GM21786 (cell line): Measurements from ENCODE around the gene TBC1D22A.

ENCODE experiments used
- ATAC-seq: cut with Tn5 transposase; IDR thresholded peaks from one replicate; pipeline ENCODE4 v1.9.1; 2021; ENCODE audit not compliant: unreplicated experiment

TBC1D22A gene

GRCh38 chr22:46737105-46737975, 25.1 kb upstream of the TBC1D22A start:
- ATAC-seq: no peak

GRCh38 chr22:46737976-46738646, 24.3 kb upstream of the TBC1D22A start, which contains the start of gene CERK:
Gene CERK, minus strand, starts transcription at chr22:46738252. Its CDS starts 104 bp downstream, at chr22:46738148.
- ATAC-seq: no peak

GRCh38 chr22:46738647-46739093, 23.8 kb upstream of the TBC1D22A start:
- ATAC-seq: no peak

GRCh38 chr22:46739094-46739870, 23.2 kb upstream of the TBC1D22A start:
- ATAC-seq: no peak

- ATAC-seq: no peak
Measured at GRCh38 chr22:46740910-46741780, 21.3 kb upstream of the TBC1D22A start.

GRCh38 chr22:46741974-46742519, 20.4 kb upstream of the TBC1D22A start:
- ATAC-seq: no peak

GRCh38 chr22:46742576-46743221, 19.8 kb upstream of the TBC1D22A start:
- no peak for ATAC-seq

GRCh38 chr22:46744581-46744980, 17.9 kb upstream of the TBC1D22A start:
- ATAC-seq: no peak

- ATAC-seq: no peak
Measured at GRCh38 chr22:46746192-46746591, 16.3 kb upstream of the TBC1D22A start.

- ATAC-seq: no peak
Measured at GRCh38 chr22:46746620-46747019, 15.8 kb upstream of the TBC1D22A start.

GRCh38 chr22:46747646-46748045, 14.8 kb upstream of the TBC1D22A start:
- ATAC-seq: no peak

- no peak for ATAC-seq
Measured at GRCh38 chr22:46748206-46748907, 14.1 kb upstream of the TBC1D22A start.

- ATAC-seq: no peak
Measured at GRCh38 chr22:46748908-46749675, 13.4 kb upstream of the TBC1D22A start.

- ATAC-seq: no peak
Measured at GRCh38 chr22:46749682-46750529, 12.5 kb upstream of the TBC1D22A start.

- no peak for ATAC-seq
Measured at GRCh38 chr22:46750530-46750800, 12.0 kb upstream of the TBC1D22A start.

- no peak for ATAC-seq
Measured at GRCh38 chr22:46750863-46751443, 11.5 kb upstream of the TBC1D22A start.

GRCh38 chr22:46752286-46752987, 10.0 kb upstream of the TBC1D22A start:
- ATAC-seq: no peak
